MM.1S (cell line): ENCODE results near the gene PIK3R6.
A peak's percentile ranks its signal among the peaks of the same experiment; 100 is the strongest.

Source experiments
- DNase-seq: peaks from one replicate; pipeline ENCODE4 v3.0.0-alpha.2; 2015
- H2AFZ ChIP-seq: fragments of 300-600 bp; sonication (generic); 2 replicates; pipeline ENCODE4 v1.6.0; 2016; ENCODE audit warnings: antibody characterized with exemption, low read length
- H3F3A ChIP-seq: fragments of 300-600 bp; sonication (generic); 2 replicates; pipeline ENCODE4 v1.6.1; 2016; ENCODE audit warnings: mild to moderate bottlenecking, antibody characterized with exemption, low read length, moderate library complexity, mixed read lengths; ENCODE audit not compliant: insufficient read depth
- H3K27ac ChIP-seq: fragments of 300-600 bp; sonication (generic); 2 replicates; pipeline ENCODE4 v1.5.1; 2016; ENCODE audit warnings: mild to moderate bottlenecking, low read length
- H3K27me3 ChIP-seq: fragments of 300-600 bp; sonication (generic); replicated peaks from 2 replicates; pipeline ENCODE4 v1.6.0; 2016; ENCODE audit warnings: low read length; ENCODE audit not compliant: insufficient read depth
- H3K36me3 ChIP-seq: fragments of 300-600 bp; sonication (generic); replicated peaks from 2 replicates; pipeline ENCODE4 v1.6.1; 2016; ENCODE audit warnings: mild to moderate bottlenecking, low read length, mixed read lengths; ENCODE audit not compliant: insufficient read depth
- H3K4me1 ChIP-seq: fragments of 300-600 bp; sonication (generic); 2 replicates; pipeline ENCODE4 v1.6.1; 2016; ENCODE audit warnings: low read length, mixed read lengths
- H3K4me2 ChIP-seq: fragments of 300-600 bp; sonication (generic); 2 replicates; pipeline ENCODE4 v1.6.0; 2016; ENCODE audit warnings: low read depth, low read length
- H3K4me3 ChIP-seq: fragments of 300-600 bp; sonication (generic); 2 replicates; pipeline ENCODE4 v1.5.1; 2016; ENCODE audit warnings: low read length, mixed read lengths
- H3K79me2 ChIP-seq: fragments of 300-600 bp; sonication (generic); 2 replicates; pipeline ENCODE4 v1.6.1; 2016; ENCODE audit warnings: mixed run types, low read length, mixed read lengths
- H3K9ac ChIP-seq: fragments of 300-600 bp; sonication (generic); 2 replicates; pipeline ENCODE4 v1.6.1; 2016; ENCODE audit warnings: low read length, mixed read lengths
- H3K9me2 ChIP-seq: fragments of 300-600 bp; sonication (generic); replicated peaks from 2 replicates; pipeline ENCODE4 v1.6.1; 2016; ENCODE audit warnings: mild to moderate bottlenecking, low read length, mixed read lengths; ENCODE audit not compliant: insufficient read depth
- H3K9me3 ChIP-seq: fragments of 300-600 bp; sonication (generic); replicated peaks from 2 replicates; pipeline ENCODE4 v1.6.1; 2016; ENCODE audit warnings: mild to moderate bottlenecking, low read length, mixed read lengths; ENCODE audit not compliant: insufficient read depth
- H4K20me1 ChIP-seq: fragments of 300-600 bp; sonication (generic); 2 replicates; pipeline ENCODE4 v1.6.1; 2016; ENCODE audit warnings: mild to moderate bottlenecking, low read length, moderate library complexity, mixed read lengths; ENCODE audit not compliant: insufficient read depth
- CTCF ChIP-seq: fragments of 300-600 bp; sonication (generic); IDR thresholded peaks from 2 replicates; pipeline ENCODE4 v1.5.1; 2016; ENCODE audit warnings: antibody characterized with exemption, low read length, mixed read lengths
- EZH2 ChIP-seq: fragments of 300-600 bp; sonication (generic); optimal IDR thresholded peaks from 2 replicates; pipeline ENCODE3; 2017; ENCODE audit warnings: low read depth, mild to moderate bottlenecking, antibody characterized with exemption, low read length, mixed read lengths
- EZH2phosphoT487 ChIP-seq: fragments of 300-600 bp; sonication (generic); IDR thresholded peaks from 2 replicates; pipeline ENCODE4 v1.6.1; 2018; ENCODE audit warnings: antibody characterized with exemption, low read length

Gene PIK3R6

GRCh38 chr17:8792646-8793045 is 74.8 kb downstream of the PIK3R6 start:
- H3K4me1 ChIP-seq = no peaks in the 10 kb centered on the region
- H3K9me2 ChIP-seq = no peaks in the 10 kb centered on the region
- no peak for DNase-seq
- H3K9me3 ChIP-seq = no peaks in the 10 kb centered on the region
- H4K20me1 ChIP-seq = no peaks in the 10 kb centered on the region
- TF ChIP-seq CTCF = no peak
- no peak for TF ChIP-seq EZH2phosphoT487
- no peak overlapping the region for H2AFZ ChIP-seq
- H3K27ac ChIP-seq = no peak overlapping the region
- no peak overlapping the region for H3K4me3 ChIP-seq
- no peak overlapping the region for H3K4me2 ChIP-seq
- no peaks in the 10 kb centered on the region for H3K27me3 ChIP-seq
- H3K9ac ChIP-seq = no peak overlapping the region
- H3K79me2 ChIP-seq = no peaks in the 10 kb centered on the region
- no peaks in the 10 kb centered on the region for H3F3A ChIP-seq
- H3K36me3 ChIP-seq = no peaks in the 10 kb centered on the region

GRCh38 chr17:8791910-8792270 is 75.6 kb downstream of the PIK3R6 start:
- no peaks in the 10 kb centered on the region for H3K9me3 ChIP-seq
- H3K9me2 ChIP-seq = no peaks in the 10 kb centered on the region
- no peak for TF ChIP-seq EZH2
- no peak for TF ChIP-seq EZH2phosphoT487
- TF ChIP-seq CTCF = no peak
- no peak overlapping the region for H3K27ac ChIP-seq
- H3K4me2 ChIP-seq = no peak overlapping the region
- no peak overlapping the region for H2AFZ ChIP-seq
- no peaks in the 10 kb centered on the region for H3K79me2 ChIP-seq
- H3K9ac ChIP-seq = no peak overlapping the region
- H3K27me3 ChIP-seq = no peaks in the 10 kb centered on the region
- no peaks in the 10 kb centered on the region for H3F3A ChIP-seq
- no peaks in the 10 kb centered on the region for H3K4me1 ChIP-seq
- no peak overlapping the region for H3K4me3 ChIP-seq
- no peak for DNase-seq
- H4K20me1 ChIP-seq = no peaks in the 10 kb centered on the region
- no peaks in the 10 kb centered on the region for H3K36me3 ChIP-seq

GRCh38 chr17:8791248-8791909 is 76.1 kb downstream of the PIK3R6 start:
- no peaks in the 10 kb centered on the region for H3F3A ChIP-seq
- no peaks in the 10 kb centered on the region for H3K9me3 ChIP-seq
- no peaks in the 10 kb centered on the region for H3K9me2 ChIP-seq
- TF ChIP-seq CTCF = peak; percentile 9; the same call in 1 of the 2 replicates
- no peak for TF ChIP-seq EZH2phosphoT487
- H3K4me3 ChIP-seq = no peak overlapping the region
- no peak overlapping the region for H3K9ac ChIP-seq
- H3K4me2 ChIP-seq = no peak overlapping the region
- DNase-seq = no peak
- no peaks in the 10 kb centered on the region for H4K20me1 ChIP-seq
- no peak overlapping the region for H3K27ac ChIP-seq
- H3K4me1 ChIP-seq = no peaks in the 10 kb centered on the region
- H3K27me3 ChIP-seq = no peaks in the 10 kb centered on the region
- H3K79me2 ChIP-seq = no peaks in the 10 kb centered on the region
- no peak overlapping the region for H2AFZ ChIP-seq
- H3K36me3 ChIP-seq = no peaks in the 10 kb centered on the region
